ENCODE measurements around the gene TMEM163. TPM values are rescaled to one million over a fixed set of nuclear protein-coding genes. Genes with fewer than 3 reads are reported as not detected.
"Not testable (repeated sequence)": the region's sequence is repeated elsewhere in the genome, so short reads cannot be mapped to it uniquely, and the experiment has no call there.

TMEM163 gene
- polyA plus RNA-seq, 1 experiment = not detected

DNA sequence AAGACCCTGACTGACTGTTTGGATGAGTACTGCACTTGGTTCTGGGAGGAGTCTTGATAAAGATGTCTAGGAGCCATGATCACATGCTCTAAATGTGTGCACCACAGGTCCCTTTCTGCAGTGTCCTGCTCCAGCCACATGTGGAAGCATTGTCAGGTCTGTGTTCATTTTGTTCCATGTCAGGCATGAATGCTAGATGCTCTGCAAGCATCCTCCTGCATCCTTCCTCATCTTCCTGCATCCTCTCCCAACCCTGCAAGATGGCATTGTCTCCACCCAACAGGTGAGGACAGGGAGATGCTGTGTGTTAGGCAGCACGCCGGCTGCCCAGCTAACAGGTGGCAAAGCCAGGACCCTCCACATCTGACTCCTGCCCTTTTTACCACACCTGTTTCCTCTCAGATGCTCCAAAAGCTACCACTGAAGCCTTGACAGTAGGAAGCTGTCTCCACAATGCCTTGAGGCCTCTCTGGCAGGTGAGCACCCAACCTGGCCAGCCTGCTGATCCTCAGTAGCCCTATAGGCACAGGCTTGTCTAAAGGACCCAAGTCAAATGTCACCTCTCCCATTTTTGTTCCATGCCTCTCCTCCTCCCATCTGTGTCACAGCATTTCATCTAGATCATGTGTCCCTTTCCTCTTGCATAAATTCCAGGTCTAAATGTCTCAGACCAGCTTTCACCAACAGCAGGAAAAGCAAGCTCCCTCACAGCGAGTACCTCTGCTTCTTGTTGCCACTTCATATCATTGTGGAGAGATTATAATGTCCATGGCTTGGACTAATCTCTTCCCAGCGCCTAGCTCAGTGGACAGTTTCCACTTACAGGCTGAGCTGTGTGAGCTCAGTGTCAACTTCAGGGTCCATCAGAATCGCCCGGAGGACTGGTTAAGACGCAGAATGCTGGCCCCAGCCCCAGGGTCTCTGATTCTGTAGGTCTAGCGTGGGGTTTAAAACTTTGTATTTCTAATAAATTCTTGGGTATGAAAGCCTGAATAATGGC is 55.0 kb downstream of the TMEM163 start:
- DNase-seq (ENCODE audit: low read depth) = no peak
- no peak overlapping the region for H3K4me3 ChIP-seq (ENCODE audit: low read depth, low read length)
- ChIA-PET CTCF (no interaction called here), POLR2A (no interaction called here)
- no peaks in the 10 kb centered on the region for H3K36me3 ChIP-seq (ENCODE audit: control insufficient read depth, insufficient read depth, low read length)
- TF ChIP-seq, protein P1, sequence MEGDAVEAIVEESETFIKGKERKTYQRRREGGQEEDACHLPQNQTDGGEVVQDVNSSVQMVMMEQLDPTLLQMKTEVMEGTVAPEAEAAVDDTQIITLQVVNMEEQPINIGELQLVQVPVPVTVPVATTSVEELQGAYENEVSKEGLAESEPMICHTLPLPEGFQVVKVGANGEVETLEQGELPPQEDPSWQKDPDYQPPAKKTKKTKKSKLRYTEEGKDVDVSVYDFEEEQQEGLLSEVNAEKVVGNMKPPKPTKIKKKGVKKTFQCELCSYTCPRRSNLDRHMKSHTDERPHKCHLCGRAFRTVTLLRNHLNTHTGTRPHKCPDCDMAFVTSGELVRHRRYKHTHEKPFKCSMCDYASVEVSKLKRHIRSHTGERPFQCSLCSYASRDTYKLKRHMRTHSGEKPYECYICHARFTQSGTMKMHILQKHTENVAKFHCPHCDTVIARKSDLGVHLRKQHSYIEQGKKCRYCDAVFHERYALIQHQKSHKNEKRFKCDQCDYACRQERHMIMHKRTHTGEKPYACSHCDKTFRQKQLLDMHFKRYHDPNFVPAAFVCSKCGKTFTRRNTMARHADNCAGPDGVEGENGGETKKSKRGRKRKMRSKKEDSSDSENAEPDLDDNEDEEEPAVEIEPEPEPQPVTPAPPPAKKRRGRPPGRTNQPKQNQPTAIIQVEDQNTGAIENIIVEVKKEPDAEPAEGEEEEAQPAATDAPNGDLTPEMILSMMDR (IDR thresholded peaks at IDR 0.05; ENCODE audit: insufficient read depth, low read depth, low read length) = no peak
- no peaks in the 10 kb centered on the region for H3K27me3 ChIP-seq (ENCODE audit: control insufficient read depth, insufficient read depth, low read length)

DNA sequence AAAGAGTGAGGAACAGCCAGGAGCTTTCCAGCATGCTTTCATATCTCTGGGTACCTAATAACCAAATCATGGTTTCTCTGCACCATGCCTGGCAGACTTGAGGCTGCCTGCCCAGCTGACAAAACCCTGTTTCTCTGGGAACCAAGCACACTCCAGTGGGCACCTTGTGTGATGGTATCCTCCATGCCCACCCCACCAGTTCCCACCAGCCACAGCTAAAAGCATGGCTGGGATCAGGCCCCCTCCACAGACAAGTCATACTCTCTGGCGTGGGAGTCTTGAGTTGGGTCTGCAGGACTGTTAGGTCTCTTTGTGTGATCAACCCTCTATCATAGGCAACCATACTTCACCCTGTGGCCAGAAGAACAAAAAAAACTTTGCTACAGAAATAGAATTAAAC is 56.0 kb downstream of the TMEM163 start:
- DNase-seq (ENCODE audit: low read depth) = no peak
- Histone ChIP-seq H3K27me3 (ENCODE audit: control insufficient read depth, insufficient read depth, low read length) (no peaks in the 10 kb centered on the region), H3K36me3 (ENCODE audit: control insufficient read depth, insufficient read depth, low read length) (no peaks in the 10 kb centered on the region), H3K4me3 (ENCODE audit: low read depth, low read length) (no peak overlapping the region)
- ChIA-PET CTCF (no interaction called here), POLR2A (no interaction called here)
- TF ChIP-seq, protein P1 (IDR thresholded peaks at IDR 0.05; ENCODE audit: insufficient read depth, low read depth, low read length) = no peak

DNA sequence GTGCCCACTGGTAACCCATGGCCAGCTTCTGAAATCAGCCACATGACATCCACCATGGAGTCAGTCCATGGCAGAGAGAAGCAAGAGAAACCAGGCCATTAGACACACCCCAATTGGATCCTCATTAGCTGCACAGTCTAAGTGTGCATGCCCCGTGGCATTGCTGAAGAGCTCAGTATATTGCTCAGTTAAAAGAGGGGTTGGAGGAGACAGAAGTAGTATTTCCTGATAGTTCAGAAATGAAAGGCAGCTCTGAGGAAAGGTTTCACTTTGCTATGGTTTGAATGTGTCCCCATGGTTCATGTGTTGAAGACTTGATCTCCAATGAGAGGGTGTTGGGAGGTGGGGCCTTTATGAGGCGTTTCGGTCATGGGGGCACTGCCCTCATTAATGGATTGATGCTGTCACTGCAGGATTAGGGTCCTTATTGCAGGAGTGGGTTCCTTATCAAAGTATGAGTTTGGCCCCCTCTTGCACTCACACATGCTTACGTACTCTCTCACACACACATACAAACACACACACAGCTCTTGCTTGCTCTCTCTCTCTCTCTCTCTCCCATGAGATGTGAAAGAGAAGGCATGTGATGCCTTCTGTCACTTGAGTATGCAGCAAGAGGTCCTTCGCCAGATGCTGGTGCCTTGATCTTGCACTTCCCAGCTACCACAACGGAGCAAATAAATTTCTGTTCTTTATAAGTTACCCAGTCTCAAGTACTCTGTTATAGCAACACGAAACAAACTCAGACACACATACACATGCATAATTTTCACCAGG is 58.0 kb downstream of the TMEM163 start:
- POLR2A ChIA-PET = no interaction called here
- CTCF ChIA-PET = no interaction called here
- H3K4me3 ChIP-seq (ENCODE audit: low read depth, low read length) = no peak overlapping the region
- no peak for DNase-seq (ENCODE audit: low read depth)
- TF ChIP-seq, protein P1 (IDR thresholded peaks at IDR 0.05; ENCODE audit: insufficient read depth, low read depth, low read length) = no peak
- no peaks in the 10 kb centered on the region for H3K36me3 ChIP-seq (ENCODE audit: control insufficient read depth, insufficient read depth, low read length)
- H3K27me3 ChIP-seq (ENCODE audit: control insufficient read depth, insufficient read depth, low read length) = no peaks in the 10 kb centered on the region

DNA sequence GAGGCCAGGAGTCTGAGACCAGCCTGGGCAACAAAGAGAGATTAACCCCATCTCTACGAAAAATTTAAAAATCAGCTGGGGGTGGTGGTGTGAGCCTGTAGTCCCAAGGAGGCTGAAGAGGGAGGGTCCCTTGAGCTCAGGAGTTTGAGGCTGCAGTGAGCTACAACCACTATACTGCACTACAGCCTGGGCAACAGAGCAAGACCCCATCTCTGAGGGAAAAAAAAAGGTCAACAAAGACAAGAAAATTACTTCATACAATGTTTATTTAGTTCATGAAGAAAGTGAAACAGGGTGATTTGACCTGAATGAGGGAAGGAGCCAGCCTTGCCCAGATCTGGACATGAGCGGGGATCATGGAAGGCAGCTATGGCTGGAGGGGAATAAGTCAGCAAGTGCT is 59.1 kb downstream of the TMEM163 start:
- ChIA-PET POLR2A (no interaction called here), CTCF (no interaction called here)
- no peak for DNase-seq (ENCODE audit: low read depth)
- H3K36me3 ChIP-seq (ENCODE audit: control insufficient read depth, insufficient read depth, low read length) = no peaks in the 10 kb centered on the region
- TF ChIP-seq, protein P1 (IDR thresholded peaks at IDR 0.05; ENCODE audit: insufficient read depth, low read depth, low read length) = no peak
- no peak overlapping the region for H3K4me3 ChIP-seq (ENCODE audit: low read depth, low read length)
- no peaks in the 10 kb centered on the region for H3K27me3 ChIP-seq (ENCODE audit: control insufficient read depth, insufficient read depth, low read length)

GRCh38 chr2:134657650-134658250 is 61.0 kb downstream of the TMEM163 start:
- TF ChIP-seq, protein P1 (IDR thresholded peaks at IDR 0.05; ENCODE audit: insufficient read depth, low read depth, low read length) = peak; percentile 30; the same call in 1 of the 2 replicates
- Histone ChIP-seq H3K27me3 (ENCODE audit: control insufficient read depth, insufficient read depth, low read length) (no peaks in the 10 kb centered on the region), H3K36me3 (ENCODE audit: control insufficient read depth, insufficient read depth, low read length) (no peaks in the 10 kb centered on the region), H3K4me3 (ENCODE audit: low read depth, low read length) (no peak overlapping the region)
- POLR2A ChIA-PET = no interaction called here
- DNase-seq (ENCODE audit: low read depth) = no peak
- CTCF ChIA-PET = interaction anchor here (1.1 kb wide), 1 partner anchor 25 kb away, joined by 3 read pairs; no protein-coding TSS in a partner anchor

GRCh38 chr2:134656391-134656790 is 62.4 kb downstream of the TMEM163 start:
- POLR2A ChIA-PET; CTCF ChIA-PET; DNase-seq (ENCODE audit: low read depth): not testable (repeated sequence)

More at GRCh38 chr2:134656391-134656790, 62.4 kb downstream of the TMEM163 start:
- not testable (repeated sequence) for H3K36me3 ChIP-seq (ENCODE audit: control insufficient read depth, insufficient read depth, low read length); H3K27me3 ChIP-seq (ENCODE audit: control insufficient read depth, insufficient read depth, low read length); H3K4me3 ChIP-seq (ENCODE audit: low read depth, low read length)

All from BJ (cell line).